Chondrocyte (in vitro differentiated cells): ENCODE results near the gene RBM23. TPM values are rescaled to one million over a fixed set of nuclear protein-coding genes. Genes with fewer than 3 reads are reported as not detected.
"Not testable (repeated sequence)": the region's sequence is repeated elsewhere in the genome, so short reads cannot be mapped to it uniquely, and the experiment has no call there.

Source experiments
- DNase-seq: peaks from one replicate; pipeline ENCODE4 v3.0.0; 2021; ENCODE audit warnings: mixed read lengths, low spot score
- H3K27ac Mint-ChIP-seq: one replicate; pipeline ENCODE4 v1.8.0; 2021; ENCODE audit warnings: mild to moderate bottlenecking, moderate library complexity, mixed read lengths; ENCODE audit not compliant: unreplicated experiment
- H3K27me3 Mint-ChIP-seq: 2 replicates; pipeline ENCODE4 v1.8.0; 2021; ENCODE audit warnings: low read depth, mixed read lengths
- H3K36me3 Mint-ChIP-seq: 2 replicates; pipeline ENCODE4 v1.8.0; 2021; ENCODE audit warnings: low read depth, mixed read lengths
- H3K4me1 Mint-ChIP-seq: 2 replicates; pipeline ENCODE4 v1.8.0; 2021; ENCODE audit warnings: low read depth, mild to moderate bottlenecking, mixed read lengths
- H3K4me3 Mint-ChIP-seq: one replicate; pipeline ENCODE4 v1.8.0; 2021; ENCODE audit warnings: mild to moderate bottlenecking, moderate library complexity, mixed read lengths; ENCODE audit not compliant: unreplicated experiment
- H3K9me3 Mint-ChIP-seq: 2 replicates; pipeline ENCODE4 v1.8.0; 2021; ENCODE audit warnings: low read depth, mixed read lengths
- total RNA-seq: library from RNA; stranded (reverse); gene quantifications from 3 replicates; pipeline ENCODE4 v1.2.1, GENCODE V29; 2021
- TF ChIP-seq, protein P1 (sequence below): fragments of 200-600 bp; sonication (generic); IDR thresholded peaks from 2 replicates; pipeline ENCODE4 v1.5.0; 2021; ENCODE audit warnings: antibody characterized with exemption, mild to moderate bottlenecking, moderate library complexity

Gene RBM23
- total RNA-seq, 1 donor from 2014 or later, result 53.1 TPM

- TF ChIP-seq, protein P1, sequence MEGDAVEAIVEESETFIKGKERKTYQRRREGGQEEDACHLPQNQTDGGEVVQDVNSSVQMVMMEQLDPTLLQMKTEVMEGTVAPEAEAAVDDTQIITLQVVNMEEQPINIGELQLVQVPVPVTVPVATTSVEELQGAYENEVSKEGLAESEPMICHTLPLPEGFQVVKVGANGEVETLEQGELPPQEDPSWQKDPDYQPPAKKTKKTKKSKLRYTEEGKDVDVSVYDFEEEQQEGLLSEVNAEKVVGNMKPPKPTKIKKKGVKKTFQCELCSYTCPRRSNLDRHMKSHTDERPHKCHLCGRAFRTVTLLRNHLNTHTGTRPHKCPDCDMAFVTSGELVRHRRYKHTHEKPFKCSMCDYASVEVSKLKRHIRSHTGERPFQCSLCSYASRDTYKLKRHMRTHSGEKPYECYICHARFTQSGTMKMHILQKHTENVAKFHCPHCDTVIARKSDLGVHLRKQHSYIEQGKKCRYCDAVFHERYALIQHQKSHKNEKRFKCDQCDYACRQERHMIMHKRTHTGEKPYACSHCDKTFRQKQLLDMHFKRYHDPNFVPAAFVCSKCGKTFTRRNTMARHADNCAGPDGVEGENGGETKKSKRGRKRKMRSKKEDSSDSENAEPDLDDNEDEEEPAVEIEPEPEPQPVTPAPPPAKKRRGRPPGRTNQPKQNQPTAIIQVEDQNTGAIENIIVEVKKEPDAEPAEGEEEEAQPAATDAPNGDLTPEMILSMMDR, result no peak
- Mint-ChIP-seq H3K4me1 (peaks cover 21% of the 10 kb centered on the region), H3K9me3 (no peaks in the 10 kb centered on the region), H3K27me3 (no peaks in the 10 kb centered on the region), H3K36me3 (peaks cover 22% of the 10 kb centered on the region), H3K27ac (no peak overlapping the region), H3K4me3 (no peak overlapping the region)
- DNase-seq, result peak; percentile 43
Measured at GRCh38 chr14:22923746-22924145, 4.8 kb upstream of the RBM23 start.

GRCh38 chr14:22922294-22922693 lies 3.3 kb upstream of the RBM23 start:
- Mint-ChIP-seq H3K36me3 (peaks cover 22% of the 10 kb centered on the region), H3K4me1 (peaks cover 31% of the 10 kb centered on the region), H3K4me3 (no peak overlapping the region), H3K27ac (no peak overlapping the region), H3K9me3 (no peaks in the 10 kb centered on the region), H3K27me3 (no peaks in the 10 kb centered on the region)
- no peak for DNase-seq
- TF ChIP-seq, protein P1, result no peak

DNA sequence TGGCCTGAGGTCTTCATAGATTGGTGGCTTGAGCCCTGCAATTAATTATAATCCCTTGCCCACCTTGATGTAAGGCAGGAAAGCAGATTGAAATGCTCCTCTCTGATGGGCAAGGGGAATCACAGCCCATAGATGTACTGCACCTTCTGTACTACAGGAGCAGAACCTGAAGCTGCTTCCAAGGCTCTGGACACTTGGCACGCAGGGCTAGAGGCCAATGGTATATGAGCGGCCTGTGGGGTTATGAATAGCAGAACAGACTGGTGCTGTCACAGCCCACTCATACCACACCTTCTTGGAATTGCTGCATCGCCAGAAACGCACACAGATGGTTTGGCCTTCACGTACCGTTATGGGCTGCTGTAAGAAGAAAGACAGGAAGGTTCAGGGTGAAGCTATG lies 1.7 kb upstream of the RBM23 start:
- H3K27me3 Mint-ChIP-seq, result no peaks in the 10 kb centered on the region
- no peak overlapping the region for H3K27ac Mint-ChIP-seq
- TF ChIP-seq, protein P1, result no peak
- no peak for DNase-seq
- H3K4me1 Mint-ChIP-seq, result peaks cover 30% of the 10 kb centered on the region
- H3K9me3 Mint-ChIP-seq, result no peaks in the 10 kb centered on the region
- H3K36me3 Mint-ChIP-seq, result peaks cover 17% of the 10 kb centered on the region
- no peak overlapping the region for H3K4me3 Mint-ChIP-seq

DNA sequence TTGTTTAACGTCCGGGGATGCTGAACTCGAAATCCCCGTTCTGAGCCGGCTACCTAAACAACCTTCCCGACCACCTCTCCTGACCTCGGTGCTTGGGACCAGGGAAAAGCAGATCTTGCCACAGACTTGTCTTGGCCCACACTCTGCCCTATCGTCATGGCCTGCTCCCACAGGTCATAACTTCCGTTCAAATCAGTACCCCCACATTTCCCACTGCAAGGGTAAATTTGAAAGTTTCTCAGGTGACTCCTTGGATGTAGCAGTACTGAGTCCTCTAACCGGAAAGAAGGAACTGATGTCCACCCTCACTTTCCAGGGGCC lies 612 bp upstream of the RBM23 start:
- DNase-seq, result no peak
- peaks cover 30% of the 10 kb centered on the region for H3K4me1 Mint-ChIP-seq
- H3K9me3 Mint-ChIP-seq, result no peaks in the 10 kb centered on the region
- H3K4me3 Mint-ChIP-seq, result peak overlapping the region; percentile 97
- peaks cover 14% of the 10 kb centered on the region for H3K36me3 Mint-ChIP-seq
- TF ChIP-seq, protein P1, result no peak
- H3K27me3 Mint-ChIP-seq, result no peaks in the 10 kb centered on the region
- H3K27ac Mint-ChIP-seq, result peak overlapping the region; percentile 94

GRCh38 chr14:22915886-22916521 lies 2.9 kb downstream of the RBM23 start:
- Mint-ChIP-seq H3K4me1 (peaks cover 34% of the 10 kb centered on the region), H3K27me3 (no peaks in the 10 kb centered on the region), H3K27ac (peak overlapping the region; percentile 45), H3K36me3 (peaks cover 5% of the 10 kb centered on the region), H3K4me3 (no peak overlapping the region), H3K9me3 (no peaks in the 10 kb centered on the region)
- no peak for DNase-seq
- TF ChIP-seq, protein P1, result no peak

- H3K4me1 Mint-ChIP-seq, result peaks cover 34% of the 10 kb centered on the region
- not testable (repeated sequence) for H3K36me3 Mint-ChIP-seq, H3K27ac Mint-ChIP-seq, H3K9me3 Mint-ChIP-seq, H3K4me3 Mint-ChIP-seq, H3K27me3 Mint-ChIP-seq, DNase-seq
Measured at GRCh38 chr14:22914836-22915235, 4.1 kb downstream of the RBM23 start.
